A375 (cell line): ENCODE results near the gene COX5A. TPM values are rescaled to one million over a fixed set of nuclear protein-coding genes. Genes with fewer than 3 reads are reported as not detected.

Source experiments
- small RNA-seq: library from RNA; depleted of rRNA; stranded (forward); fragments of <200 nt; gene quantifications from one replicate; pipeline ENCODE3, GENCODE V24; 2014
- total RNA-seq: library from RNA; depleted of rRNA; stranded (reverse); fragments of >200 nt; shearing (Covaris generic); gene quantifications from 2 replicates; pipeline ENCODE4 v1.2.3, GENCODE V29; 2014; rRNA removed

The COX5A gene
- 85.7 and 95.1 TPM in 2 replicates for total RNA-seq

DNA sequence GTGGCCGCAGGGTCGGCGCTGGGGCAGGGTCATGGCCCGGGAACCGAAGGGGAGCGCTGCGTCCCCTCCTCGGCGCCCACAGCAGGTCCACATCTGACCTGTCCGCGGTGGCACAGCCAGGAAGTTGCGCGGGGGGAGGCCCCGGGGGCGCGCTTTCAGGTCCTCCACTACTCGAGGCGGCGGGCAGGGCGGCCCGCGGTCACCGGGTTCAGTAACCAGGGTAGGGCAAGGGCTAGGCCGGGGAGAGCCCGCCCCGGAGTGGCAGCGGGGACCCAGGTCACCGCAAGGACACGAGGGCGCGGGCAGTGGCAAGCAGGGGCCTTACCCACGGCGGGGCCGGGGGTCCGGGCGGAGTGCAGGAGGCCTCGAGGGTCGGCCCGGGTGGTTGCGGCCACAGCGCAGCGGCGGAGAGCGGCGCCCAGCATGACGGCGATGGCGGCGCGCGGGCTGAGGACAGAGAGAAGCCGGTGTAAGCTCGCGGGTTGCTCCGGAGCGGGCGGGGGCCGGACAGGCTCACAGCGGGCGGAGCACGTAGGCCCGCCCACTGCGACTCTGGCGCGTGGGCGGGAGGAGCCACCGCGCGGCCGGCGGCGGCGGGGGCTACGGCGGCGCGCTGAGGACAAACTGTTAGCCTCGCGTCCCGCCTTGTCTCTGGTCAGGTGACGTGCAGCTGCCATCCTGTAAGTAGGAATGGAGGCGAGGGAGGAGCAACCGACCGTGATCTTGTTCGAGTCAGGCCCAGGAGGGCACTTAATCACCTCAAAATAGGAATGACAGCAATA is at the start of gene COX5A:
Gene COX5A, minus strand, starts transcription at position 484 of the 782 bp plus-strand sequence. Its CDS starts 59 bp downstream, at position 425.

GRCh38 chr15:74956648-74957475 is 19.0 kb upstream of the COX5A start, which contains the start of gene RPP25:
TSS of gene RPP25 (minus strand) at chr15:74956772. CDS start at chr15:74956583, 189 bp downstream.

DNA sequence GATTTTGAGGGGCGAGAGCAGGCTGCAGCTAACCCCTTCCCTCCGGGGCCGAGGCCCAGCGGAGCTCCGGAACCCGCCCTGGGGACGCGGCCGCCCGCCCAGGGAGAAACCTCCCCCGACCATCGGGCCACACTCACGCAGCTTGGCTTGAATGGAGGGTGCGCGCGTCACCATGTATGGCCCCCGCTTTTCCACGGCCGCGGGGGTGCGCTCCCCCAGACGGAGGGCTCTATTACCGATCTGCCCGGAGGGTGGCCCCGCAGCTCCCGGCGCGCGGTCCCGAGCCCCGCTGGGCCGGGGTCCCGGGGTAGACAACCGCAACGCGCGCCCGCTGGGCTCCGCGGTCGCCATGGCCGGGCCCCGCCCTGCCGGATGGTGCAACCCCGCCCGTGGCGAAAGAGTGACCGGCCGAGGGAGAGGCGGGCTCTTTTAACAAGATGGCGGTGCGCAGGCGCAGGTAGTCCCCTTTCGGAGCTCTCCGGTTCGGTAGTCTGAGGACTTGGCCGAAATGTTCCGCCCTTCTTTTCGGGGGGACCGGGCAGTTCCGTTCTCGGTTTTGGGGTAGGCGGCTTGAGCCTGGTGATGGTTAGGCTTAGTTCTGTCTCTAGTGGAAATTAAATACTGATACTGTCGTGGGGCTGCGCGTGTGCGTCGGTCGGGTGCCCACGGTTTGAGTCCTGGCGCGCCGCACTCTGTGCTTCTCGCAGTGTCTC is 31.3 kb downstream of the COX5A start, which contains the start of gene FAM219B:
Gene FAM219B, minus strand, starts transcription at position 402 of the 713 bp plus-strand sequence. Its CDS starts 51 bp downstream, at position 351.

GRCh38 chr15:74889883-74890664 is 47.8 kb downstream of the COX5A start, which contains the start of gene MPI:
TSS of gene MPI (plus strand) at chr15:74890042. CDS start at chr15:74890074, 32 bp downstream.

GRCh38 chr15:74873036-74873755 is 64.7 kb downstream of the COX5A start, which contains the start of gene SCAMP2:
TSS of gene SCAMP2 (minus strand) at chr15:74873365. CDS start at chr15:74873255, 110 bp downstream.

Small RNA genes within 50 kb of the gene (small RNA-seq; reads per million reads assigned to genes)
- gene RF00019 = not detected

Other genes with a start within 250 kb of the COX5A start
- gene EDC3, start 242.0 kb downstream of the COX5A start, total RNA-seq = 12.8 and 14.8 TPM in 2 replicates
- 2.9 and 3.5 TPM in 2 replicates for gene CYP1A1, start 212.5 kb downstream of the COX5A start, total RNA-seq
- gene CYP1A2, start 189.2 kb downstream of the COX5A start, total RNA-seq = not detected in 2 replicates
- gene CSK, start 156.0 kb downstream of the COX5A start, total RNA-seq = 30.0 and 37.9 TPM in 2 replicates
- gene LMAN1L, start 125.2 kb downstream of the COX5A start, total RNA-seq = 0.16 and 0.64 TPM in 2 replicates
- 0.08 and 0.15 TPM in 2 replicates for gene CPLX3, start 111.4 kb downstream of the COX5A start, total RNA-seq
- 31.0 and 35.5 TPM in 2 replicates for gene ULK3, start 94.9 kb downstream of the COX5A start, total RNA-seq
- 13.8 and 18.4 TPM in 2 replicates for gene SCAMP2, start 64.7 kb downstream of the COX5A start, total RNA-seq
- 89.8 and 103 TPM in 2 replicates for gene MPI, start 48.0 kb downstream of the COX5A start, total RNA-seq
- 34.2 and 37.5 TPM in 2 replicates for gene FAM219B, start 31.2 kb downstream of the COX5A start, total RNA-seq
- 32.4 and 33.1 TPM in 2 replicates for gene RPP25, start 18.7 kb upstream of the COX5A start, total RNA-seq
- 5.3 and 8.6 TPM in 2 replicates for gene SCAMP5, start 57.5 kb upstream of the COX5A start, total RNA-seq
- gene PPCDC, start 85.5 kb upstream of the COX5A start, total RNA-seq = 16.9 and 21.7 TPM in 2 replicates